HFFc6 (cell line): ENCODE data around the gene RRP9. TPM values are rescaled to one million over a fixed set of nuclear protein-coding genes. Genes with fewer than 3 reads are reported as not detected.

Experiments
- DNase-seq: peaks from one replicate; pipeline ENCODE4 v3.0.0-alpha.2; 2018
- H3K27ac Mint-ChIP-seq: 2 replicates; pipeline ENCODE4 v1.8.0; 2020; ENCODE audit warnings: mild to moderate bottlenecking, mixed read lengths
- H3K27me3 Mint-ChIP-seq: 2 replicates; pipeline ENCODE4 v1.8.0; 2021; ENCODE audit warnings: mild to moderate bottlenecking, moderate library complexity, mixed read lengths; ENCODE audit not compliant: insufficient read depth
- H3K36me3 Mint-ChIP-seq: 2 replicates; pipeline ENCODE4 v1.8.0; 2021; ENCODE audit warnings: low read depth, mixed read lengths
- H3K4me1 Mint-ChIP-seq: 2 replicates; pipeline ENCODE4 v1.8.0; 2020; ENCODE audit warnings: low read depth, mixed read lengths
- H3K4me3 Mint-ChIP-seq: 2 replicates; pipeline ENCODE4 v1.8.0; 2020; ENCODE audit warnings: mild to moderate bottlenecking, moderate library complexity, mixed read lengths
- H3K9me3 Mint-ChIP-seq: 2 replicates; pipeline ENCODE4 v1.8.0; 2020; ENCODE audit warnings: mild to moderate bottlenecking, mixed read lengths
- CTCF ChIP-seq: fragments of 200-600 bp; sonication (generic); IDR thresholded peaks from 2 replicates; pipeline ENCODE4 v1.5.0; 2021; ENCODE audit warnings: antibody characterized with exemption, mild to moderate bottlenecking
- total RNA-seq, 6 experiments: library from RNA; stranded (reverse); fragmentation: NEBNext Ultra II Directional; extraction: Animal tissue kit (Norgen Biotek cat#: 25700); gene quantifications; 2 replicates in 1 of 6; 3 replicates in 5 of 6; pipeline ENCODE4 v1.2.3, GENCODE V29; 2021

Gene RRP9
- total RNA-seq, 6 experiments from 2014 or later, result 30.0 to 36.6 (median 32.5) TPM

- H3K27me3 Mint-ChIP-seq, result no peaks in the 10 kb centered on the region; the same call in none of the 2 replicates
- H3K4me1 Mint-ChIP-seq, result peaks cover 18% of the 10 kb centered on the region
- H3K27ac Mint-ChIP-seq, result no peak overlapping the region
- TF ChIP-seq CTCF, result no peak
- H3K9me3 Mint-ChIP-seq, result no peaks in the 10 kb centered on the region
- H3K4me3 Mint-ChIP-seq, result no peak overlapping the region
- DNase-seq, result no peak
- no peaks in the 10 kb centered on the region for H3K36me3 Mint-ChIP-seq
Observed at GRCh38 chr3:51949121-51949520, 7.4 kb upstream of the RRP9 start.

GRCh38 chr3:51948016-51948580 lies 6.4 kb upstream of the RRP9 start:
- H3K4me3 Mint-ChIP-seq, result no peak overlapping the region
- no peak for TF ChIP-seq CTCF
- no peak overlapping the region for H3K27ac Mint-ChIP-seq
- no peaks in the 10 kb centered on the region; the same call in none of the 2 replicates for H3K27me3 Mint-ChIP-seq
- H3K9me3 Mint-ChIP-seq, result no peaks in the 10 kb centered on the region
- DNase-seq, result no peak
- peaks cover 9% of the 10 kb centered on the region for H3K4me1 Mint-ChIP-seq
- H3K36me3 Mint-ChIP-seq, result no peaks in the 10 kb centered on the region

GRCh38 chr3:51947215-51947900 lies 5.7 kb upstream of the RRP9 start:
- Mint-ChIP-seq H3K27me3 (no peaks in the 10 kb centered on the region; the same call in none of the 2 replicates), H3K36me3 (no peaks in the 10 kb centered on the region), H3K9me3 (no peaks in the 10 kb centered on the region), H3K27ac (no peak overlapping the region), H3K4me1 (peaks cover 12% of the 10 kb centered on the region), H3K4me3 (no peak overlapping the region)
- no peak for DNase-seq
- no peak for TF ChIP-seq CTCF

- H3K27ac Mint-ChIP-seq, result no peak overlapping the region
- TF ChIP-seq CTCF, result no peak
- peaks cover 10% of the 10 kb centered on the region for H3K4me1 Mint-ChIP-seq
- no peak overlapping the region for H3K4me3 Mint-ChIP-seq
- no peak for DNase-seq
- H3K9me3 Mint-ChIP-seq, result no peaks in the 10 kb centered on the region
- no peaks in the 10 kb centered on the region for H3K36me3 Mint-ChIP-seq
- H3K27me3 Mint-ChIP-seq, result no peaks in the 10 kb centered on the region; the same call in none of the 2 replicates
Observed at GRCh38 chr3:51946796-51947195, 5.1 kb upstream of the RRP9 start.

- DNase-seq, result no peak
- H3K4me3 Mint-ChIP-seq, result no peak overlapping the region
- peaks cover 11% of the 10 kb centered on the region for H3K4me1 Mint-ChIP-seq
- no peaks in the 10 kb centered on the region for H3K9me3 Mint-ChIP-seq
- H3K27me3 Mint-ChIP-seq, result no peaks in the 10 kb centered on the region; the same call in none of the 2 replicates
- no peak for TF ChIP-seq CTCF
- H3K36me3 Mint-ChIP-seq, result no peaks in the 10 kb centered on the region
- no peak overlapping the region for H3K27ac Mint-ChIP-seq
Observed at GRCh38 chr3:51945926-51946705, 4.4 kb upstream of the RRP9 start.
